Measurements from ENCODE around the gene RPS25. TPM values are rescaled to one million over a fixed set of nuclear protein-coding genes. Genes with fewer than 3 reads are reported as not detected.

Gene RPS25
- total and polyA plus RNA-seq, 9 of the 15 experiments (the other 6 are each of a cell fraction or from before 2014, with no cell fraction given): 1,553 to 5,486 (median 2,471) TPM

DNA sequence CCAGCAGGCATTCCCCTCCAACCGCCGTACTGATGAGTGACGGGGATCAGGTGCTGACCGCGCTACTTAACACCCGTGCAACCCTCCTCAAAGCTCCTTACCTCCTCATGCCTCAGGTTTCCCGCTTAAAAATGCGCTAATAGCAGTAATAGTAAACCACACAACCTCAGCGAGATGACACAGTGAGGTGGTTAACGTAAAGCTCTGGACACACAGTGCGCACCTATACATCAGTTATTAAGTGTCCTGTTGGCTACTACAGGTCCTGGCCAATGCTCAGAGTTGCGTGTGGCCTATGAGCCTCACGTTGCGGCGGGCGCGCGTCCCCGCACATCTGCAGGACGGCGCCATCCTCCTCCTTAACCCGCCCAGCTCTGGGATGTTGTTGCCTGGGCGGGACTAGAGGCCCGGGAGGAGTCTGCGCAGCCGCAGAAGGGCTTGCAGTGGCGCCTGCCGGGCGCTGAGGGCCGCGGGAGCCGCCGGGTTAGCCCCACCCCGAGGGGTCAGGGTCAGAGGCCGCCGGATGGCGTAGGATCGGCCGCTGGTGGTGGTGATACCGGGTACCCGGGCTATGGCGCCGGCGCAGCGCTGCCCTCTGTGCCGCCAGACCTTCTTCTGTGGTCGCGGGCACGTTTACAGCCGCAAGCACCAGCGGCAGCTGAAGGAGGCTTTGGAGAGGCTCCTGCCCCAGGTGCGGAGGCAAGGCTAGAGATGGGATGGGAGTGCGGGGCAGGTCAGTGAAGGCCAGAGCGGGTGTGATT is 20.3 kb downstream of the RPS25 start, which contains the start of gene CENATAC (continued):
- TF ChIP-seq SMARCC2 (IDR thresholded peaks at IDR 0.05; ENCODE audit: low read depth) (no peak), HEY1 (CRISPR knock-in tag; IDR thresholded peaks at IDR 0.05; ENCODE audit: borderline replicate concordance) (no peak), CBX3 (IDR thresholded peaks at IDR 0.05; ENCODE audit: borderline replicate concordance in 1 of 2, low read length in 2 of 2) (no peak), ELF1 (tag; IDR thresholded peaks at IDR 0.05) (no peak), ZNF76 (CRISPR knock-in tag; IDR thresholded peaks at IDR 0.05; ENCODE audit: borderline replicate concordance) (0 out of 2 replicates have a peak, but pooled peaks have one; percentile 49), ARNT (IDR thresholded peaks at IDR 0.05) (no peak), DACH1 (IDR thresholded peaks at IDR 0.05; ENCODE audit: partially characterized antibody) (peak; percentile 5), HDAC6 (IDR thresholded peaks at IDR 0.05; ENCODE audit: low read depth, low read length) (no peak), SIN3B (IDR thresholded peaks at IDR 0.05; ENCODE audit: low read depth) (peak; percentile 55; the same call in 1 of the 2 replicates), TGIF2 (CRISPR knock-in tag; IDR thresholded peaks at IDR 0.05) (0 out of 2 replicates have a peak, but pooled peaks have one; percentile 78), EHMT2 (IDR thresholded peaks at IDR 0.05) (no peak), ATF1 (CRISPR knock-in tag; IDR thresholded peaks at IDR 0.05) (no peak), ATF1 (tag; IDR thresholded peaks at IDR 0.05) (peak; percentile 82), ZNF589 (CRISPR knock-in tag; IDR thresholded peaks at IDR 0.05; ENCODE audit: low read depth) (no peak), ZNF133 (CRISPR knock-in tag; IDR thresholded peaks at IDR 0.05) (no peak), SRSF1 (IDR thresholded peaks at IDR 0.05; ENCODE audit: low read depth, low read length) (no peak), ZNF263 (CRISPR knock-in tag; IDR thresholded peaks at IDR 0.05; ENCODE audit: borderline replicate concordance) (0 out of 2 replicates have a peak, but pooled peaks have one; percentile 32)
- TF ChIP-seq, protein P1, sequence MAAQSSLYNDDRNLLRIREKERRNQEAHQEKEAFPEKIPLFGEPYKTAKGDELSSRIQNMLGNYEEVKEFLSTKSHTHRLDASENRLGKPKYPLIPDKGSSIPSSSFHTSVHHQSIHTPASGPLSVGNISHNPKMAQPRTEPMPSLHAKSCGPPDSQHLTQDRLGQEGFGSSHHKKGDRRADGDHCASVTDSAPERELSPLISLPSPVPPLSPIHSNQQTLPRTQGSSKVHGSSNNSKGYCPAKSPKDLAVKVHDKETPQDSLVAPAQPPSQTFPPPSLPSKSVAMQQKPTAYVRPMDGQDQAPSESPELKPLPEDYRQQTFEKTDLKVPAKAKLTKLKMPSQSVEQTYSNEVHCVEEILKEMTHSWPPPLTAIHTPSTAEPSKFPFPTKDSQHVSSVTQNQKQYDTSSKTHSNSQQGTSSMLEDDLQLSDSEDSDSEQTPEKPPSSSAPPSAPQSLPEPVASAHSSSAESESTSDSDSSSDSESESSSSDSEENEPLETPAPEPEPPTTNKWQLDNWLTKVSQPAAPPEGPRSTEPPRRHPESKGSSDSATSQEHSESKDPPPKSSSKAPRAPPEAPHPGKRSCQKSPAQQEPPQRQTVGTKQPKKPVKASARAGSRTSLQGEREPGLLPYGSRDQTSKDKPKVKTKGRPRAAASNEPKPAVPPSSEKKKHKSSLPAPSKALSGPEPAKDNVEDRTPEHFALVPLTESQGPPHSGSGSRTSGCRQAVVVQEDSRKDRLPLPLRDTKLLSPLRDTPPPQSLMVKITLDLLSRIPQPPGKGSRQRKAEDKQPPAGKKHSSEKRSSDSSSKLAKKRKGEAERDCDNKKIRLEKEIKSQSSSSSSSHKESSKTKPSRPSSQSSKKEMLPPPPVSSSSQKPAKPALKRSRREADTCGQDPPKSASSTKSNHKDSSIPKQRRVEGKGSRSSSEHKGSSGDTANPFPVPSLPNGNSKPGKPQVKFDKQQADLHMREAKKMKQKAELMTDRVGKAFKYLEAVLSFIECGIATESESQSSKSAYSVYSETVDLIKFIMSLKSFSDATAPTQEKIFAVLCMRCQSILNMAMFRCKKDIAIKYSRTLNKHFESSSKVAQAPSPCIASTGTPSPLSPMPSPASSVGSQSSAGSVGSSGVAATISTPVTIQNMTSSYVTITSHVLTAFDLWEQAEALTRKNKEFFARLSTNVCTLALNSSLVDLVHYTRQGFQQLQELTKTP (IDR thresholded peaks at IDR 0.05; ENCODE audit: low read depth in 1 of 2, partially characterized antibody in 2 of 2): peak in 1 of 2 experiments; percentile 19

All from K562 (cell line).